ENCODE measurements around the gene RHEB.

RHEB gene

GRCh38 chr7:151529842-151530241 lies 10.1 kb upstream of the RHEB start:
- DNase-seq (ENCODE audit: low read depth in 2 of 2): no peak

- DNase-seq (ENCODE audit: low read depth in 2 of 2): no peak
Observed at GRCh38 chr7:151524845-151525244, 5.2 kb upstream of the RHEB start.

- DNase-seq (ENCODE audit: low read depth in 2 of 2): no peak
Observed at GRCh38 chr7:151524331-151524730, 4.6 kb upstream of the RHEB start.

- no peak for DNase-seq (ENCODE audit: low read depth in 2 of 2)
Observed at GRCh38 chr7:151520419-151521261, 945 bp upstream of the RHEB start.

- DNase-seq (ENCODE audit: low read depth in 2 of 2): peak; percentile 32 to 34
Observed at GRCh38 chr7:151518947-151519764, 539 bp downstream of the RHEB start.

GRCh38 chr7:151518105-151518946 lies 1.4 kb downstream of the RHEB start:
- DNase-seq (ENCODE audit: low read depth in 2 of 2): peak; percentile 21 to 26

GRCh38 chr7:151517601-151518104 lies 2.0 kb downstream of the RHEB start:
- no peak for DNase-seq (ENCODE audit: low read depth in 2 of 2)

- DNase-seq (ENCODE audit: low read depth in 2 of 2): no peak
Observed at GRCh38 chr7:151515276-151515565, 4.5 kb downstream of the RHEB start.

- DNase-seq (ENCODE audit: low read depth in 2 of 2): no peak
Observed at GRCh38 chr7:151514461-151515275, 5.0 kb downstream of the RHEB start.

- DNase-seq (ENCODE audit: low read depth in 2 of 2): no peak
Observed at GRCh38 chr7:151513133-151513532, 6.6 kb downstream of the RHEB start.

GRCh38 chr7:151512353-151512752 lies 7.3 kb downstream of the RHEB start:
- DNase-seq (ENCODE audit: low read depth in 2 of 2): no peak

- DNase-seq (ENCODE audit: low read depth in 2 of 2): no peak
Observed at GRCh38 chr7:151511946-151512345, 7.7 kb downstream of the RHEB start.

GRCh38 chr7:151511270-151511669 lies 8.4 kb downstream of the RHEB start:
- no peak for DNase-seq (ENCODE audit: low read depth in 2 of 2)

- DNase-seq (ENCODE audit: low read depth in 2 of 2): no peak
Observed at GRCh38 chr7:151509670-151510333, 9.9 kb downstream of the RHEB start.

GRCh38 chr7:151508991-151509390 lies 10.7 kb downstream of the RHEB start:
- no peak for DNase-seq (ENCODE audit: low read depth in 2 of 2)

- no peak for DNase-seq (ENCODE audit: low read depth in 2 of 2)
Observed at GRCh38 chr7:151507806-151508205, 11.9 kb downstream of the RHEB start.

- no peak for DNase-seq (ENCODE audit: low read depth in 2 of 2)
Observed at GRCh38 chr7:151506901-151507382, 12.8 kb downstream of the RHEB start.

GRCh38 chr7:151505836-151506468 lies 13.7 kb downstream of the RHEB start:
- DNase-seq (ENCODE audit: low read depth in 2 of 2): no peak

GRCh38 chr7:151505433-151505832 lies 14.3 kb downstream of the RHEB start:
- no peak for DNase-seq (ENCODE audit: low read depth in 2 of 2)
